OCI-LY1 (cell line): Measurements from ENCODE around the gene ASS1.
"Not testable (repeated sequence)": the region's sequence is repeated elsewhere in the genome, so short reads cannot be mapped to it uniquely, and the experiment has no call there.

Source experiments
- H2AFZ ChIP-seq: fragments of 200-600 bp; sonication (generic), shearing (Covaris generic); 2 replicates; pipeline ENCODE4 v1.6.0; 2014; ENCODE audit warnings: antibody characterized with exemption, mild to moderate bottlenecking, low read length
- H3F3A ChIP-seq: fragments of 200-600 bp; sonication (generic), shearing (Covaris generic); 2 replicates; pipeline ENCODE4 v1.6.0; 2014; ENCODE audit warnings: mild to moderate bottlenecking, antibody characterized with exemption, low read length, moderate library complexity; ENCODE audit not compliant: insufficient read depth
- H3K27ac ChIP-seq: fragments of 200-600 bp; sonication (generic); 2 replicates; pipeline ENCODE4 v1.5.1; 2014; ENCODE audit warnings: low read length, mixed run types, mild to moderate bottlenecking, low read depth; ENCODE audit not compliant: poor library complexity, severe bottlenecking
- H3K27me3 ChIP-seq: fragments of 200-600 bp; sonication (generic); 2 replicates; pipeline ENCODE4 v1.6.0; 2014; ENCODE audit warnings: antibody characterized with exemption, mild to moderate bottlenecking, low read length, moderate library complexity; ENCODE audit not compliant: insufficient read depth
- H3K36me3 ChIP-seq: fragments of 200-600 bp; sonication (generic); 2 replicates; pipeline ENCODE4 v1.6.1; 2014; ENCODE audit warnings: mild to moderate bottlenecking, antibody characterized with exemption, low read length, moderate library complexity, mixed read lengths; ENCODE audit not compliant: insufficient read depth
- H3K4me1 ChIP-seq: fragments of 200-600 bp; sonication (generic); 2 replicates; pipeline ENCODE4 v1.5.1; 2014; ENCODE audit warnings: mild to moderate bottlenecking, low read length, moderate library complexity; ENCODE audit not compliant: insufficient read depth, severe bottlenecking
- H3K4me2 ChIP-seq: fragments of 200-600 bp; sonication (generic), shearing (Covaris generic); 2 replicates; pipeline ENCODE4 v1.6.1; 2014; ENCODE audit warnings: low read length
- H3K4me3 ChIP-seq: fragments of 200-600 bp; sonication (generic); 2 replicates; pipeline ENCODE4 v1.5.1; 2014; ENCODE audit warnings: low read length, low read depth, mild to moderate bottlenecking, mixed read lengths; ENCODE audit not compliant: poor library complexity, severe bottlenecking
- H3K79me2 ChIP-seq: fragments of 200-600 bp; shearing (Covaris generic); 2 replicates; pipeline ENCODE4 v1.6.1; 2016; ENCODE audit warnings: mixed run types, low read length, mixed read lengths; ENCODE audit not compliant: insufficient read depth
- H3K9ac ChIP-seq: fragments of 200-600 bp; sonication (generic), shearing (Covaris generic); 2 replicates; pipeline ENCODE4 v1.6.1; 2014; ENCODE audit warnings: mild to moderate bottlenecking, low read length, mixed read lengths
- H3K9me2 ChIP-seq: fragments of 200-600 bp; sonication (generic), shearing (Covaris generic); 2 replicates; pipeline ENCODE4 v1.6.1; 2014; ENCODE audit warnings: low read depth, mild to moderate bottlenecking, low read length, mixed read lengths
- H3K9me3 ChIP-seq: fragments of 200-600 bp; shearing (Covaris generic); 2 replicates; pipeline ENCODE4 v1.6.1; 2014; ENCODE audit warnings: low read length, mixed read lengths
- H4K20me1 ChIP-seq: fragments of 200-600 bp; sonication (generic), shearing (Covaris generic); 2 replicates; pipeline ENCODE4 v1.6.0; 2016; ENCODE audit warnings: mild to moderate bottlenecking, low read length; ENCODE audit not compliant: insufficient read depth
- EZH2 ChIP-seq: fragments of 200-600 bp; sonication (generic), shearing (Covaris generic); IDR thresholded peaks from 2 replicates; pipeline ENCODE4 v1.8.0; 2017; ENCODE audit warnings: borderline replicate concordance, mixed run types, mild to moderate bottlenecking, antibody characterized with exemption, low read length, moderate library complexity, mixed read lengths
- TF ChIP-seq, protein P1 (sequence below): fragments of 200-600 bp; sonication (generic), shearing (Covaris generic); IDR thresholded peaks from 2 replicates; pipeline ENCODE4 v1.5.1; 2017; ENCODE audit warnings: mild to moderate bottlenecking, antibody characterized with exemption, low read length, moderate library complexity, mixed read lengths

The ASS1 gene

GRCh38 chr9:130432796-130433167, 12.0 kb upstream of the ASS1 start:
- Histone ChIP-seq H3K9me3 (0 out of 2 replicates have a peak, but pooled peaks cover 5% of the 10 kb centered on the region), H3K4me3 (no peak overlapping the region), H3K4me2 (no peak overlapping the region), H4K20me1 (no peaks in the 10 kb centered on the region), H2AFZ (no peak overlapping the region), H3K79me2 (no peaks in the 10 kb centered on the region), H3K9ac (no peak overlapping the region), H3K36me3 (no peaks in the 10 kb centered on the region), H3K4me1 (no peaks in the 10 kb centered on the region), H3F3A (no peaks in the 10 kb centered on the region), H3K27ac (no peak overlapping the region), H3K27me3 (peaks cover 10% of the 10 kb centered on the region; the same call in 1 of the 2 replicates), H3K9me2 (no peaks in the 10 kb centered on the region)
- TF ChIP-seq, protein P1, sequence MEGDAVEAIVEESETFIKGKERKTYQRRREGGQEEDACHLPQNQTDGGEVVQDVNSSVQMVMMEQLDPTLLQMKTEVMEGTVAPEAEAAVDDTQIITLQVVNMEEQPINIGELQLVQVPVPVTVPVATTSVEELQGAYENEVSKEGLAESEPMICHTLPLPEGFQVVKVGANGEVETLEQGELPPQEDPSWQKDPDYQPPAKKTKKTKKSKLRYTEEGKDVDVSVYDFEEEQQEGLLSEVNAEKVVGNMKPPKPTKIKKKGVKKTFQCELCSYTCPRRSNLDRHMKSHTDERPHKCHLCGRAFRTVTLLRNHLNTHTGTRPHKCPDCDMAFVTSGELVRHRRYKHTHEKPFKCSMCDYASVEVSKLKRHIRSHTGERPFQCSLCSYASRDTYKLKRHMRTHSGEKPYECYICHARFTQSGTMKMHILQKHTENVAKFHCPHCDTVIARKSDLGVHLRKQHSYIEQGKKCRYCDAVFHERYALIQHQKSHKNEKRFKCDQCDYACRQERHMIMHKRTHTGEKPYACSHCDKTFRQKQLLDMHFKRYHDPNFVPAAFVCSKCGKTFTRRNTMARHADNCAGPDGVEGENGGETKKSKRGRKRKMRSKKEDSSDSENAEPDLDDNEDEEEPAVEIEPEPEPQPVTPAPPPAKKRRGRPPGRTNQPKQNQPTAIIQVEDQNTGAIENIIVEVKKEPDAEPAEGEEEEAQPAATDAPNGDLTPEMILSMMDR = no peak
- TF ChIP-seq EZH2 = no peak

GRCh38 chr9:130433168-130433946, 11.4 kb upstream of the ASS1 start:
- TF ChIP-seq, protein P1 = no peak
- H3K27me3 ChIP-seq = peaks cover 10% of the 10 kb centered on the region; the same call in 1 of the 2 replicates
- H3K27ac ChIP-seq = no peak overlapping the region
- H2AFZ ChIP-seq = no peak overlapping the region
- no peaks in the 10 kb centered on the region for H3K9me2 ChIP-seq
- no peaks in the 10 kb centered on the region for H3F3A ChIP-seq
- H3K4me1 ChIP-seq = no peaks in the 10 kb centered on the region
- 0 out of 2 replicates have a peak, but pooled peaks cover 5% of the 10 kb centered on the region for H3K9me3 ChIP-seq
- H3K9ac ChIP-seq = no peak overlapping the region
- H3K4me2 ChIP-seq = no peak overlapping the region
- no peak overlapping the region for H3K4me3 ChIP-seq
- no peaks in the 10 kb centered on the region for H3K79me2 ChIP-seq
- H4K20me1 ChIP-seq = no peaks in the 10 kb centered on the region
- H3K36me3 ChIP-seq = no peaks in the 10 kb centered on the region

DNA sequence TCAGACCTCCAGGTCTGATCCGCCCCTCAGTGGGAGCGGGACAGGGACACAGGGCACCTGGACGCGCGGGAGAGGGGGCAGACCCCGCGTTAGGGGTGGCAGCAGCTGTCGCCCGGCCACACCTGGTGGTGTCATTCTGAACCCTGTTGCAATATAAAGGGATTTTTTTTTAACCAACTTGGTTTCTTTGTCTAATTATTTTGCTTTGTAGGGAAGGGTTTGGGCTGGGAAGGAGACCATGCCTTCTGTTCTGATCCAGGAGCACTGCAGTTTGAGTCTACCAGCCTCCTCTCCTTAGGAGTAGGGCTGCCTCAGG, 10.9 kb upstream of the ASS1 start:
- no peaks in the 10 kb centered on the region for H3K36me3 ChIP-seq
- H3K4me3 ChIP-seq = no peak overlapping the region
- no peaks in the 10 kb centered on the region for H4K20me1 ChIP-seq
- no peaks in the 10 kb centered on the region for H3K4me1 ChIP-seq
- 0 out of 2 replicates have a peak, but pooled peaks cover 5% of the 10 kb centered on the region for H3K9me3 ChIP-seq
- H3F3A ChIP-seq = no peaks in the 10 kb centered on the region
- H2AFZ ChIP-seq = no peak overlapping the region
- no peaks in the 10 kb centered on the region for H3K9me2 ChIP-seq
- TF ChIP-seq EZH2 = no peak
- TF ChIP-seq, protein P1 = no peak
- peaks cover 10% of the 10 kb centered on the region; the same call in 1 of the 2 replicates for H3K27me3 ChIP-seq
- H3K4me2 ChIP-seq = no peak overlapping the region
- no peak overlapping the region for H3K9ac ChIP-seq
- H3K27ac ChIP-seq = no peak overlapping the region
- H3K79me2 ChIP-seq = no peaks in the 10 kb centered on the region

DNA sequence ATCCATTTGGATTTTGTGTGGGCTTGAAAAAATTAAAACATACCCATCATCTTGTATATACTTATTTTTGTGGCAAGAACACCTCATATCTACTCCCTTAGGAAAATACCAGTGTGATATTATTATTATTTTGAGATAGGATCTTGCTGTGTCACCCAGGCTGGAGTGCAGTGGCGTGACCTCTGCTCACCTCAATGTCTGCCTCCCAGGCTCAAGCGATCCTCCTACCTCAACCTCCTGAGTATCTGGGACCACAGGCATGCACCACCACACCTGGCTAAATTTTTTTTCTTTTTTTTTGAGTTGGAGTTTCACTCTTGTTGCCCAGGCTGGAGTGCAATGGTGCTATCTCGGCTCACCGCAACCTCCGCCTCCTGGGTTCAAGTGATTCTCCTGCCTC, 10.1 kb upstream of the ASS1 start:
- H3K36me3 ChIP-seq, H3K4me3 ChIP-seq, H3F3A ChIP-seq, H3K27me3 ChIP-seq, H4K20me1 ChIP-seq, H3K4me2 ChIP-seq, H3K4me1 ChIP-seq, H3K79me2 ChIP-seq, H3K9me2 ChIP-seq, H3K9me3 ChIP-seq, H3K27ac ChIP-seq, H2AFZ ChIP-seq, H3K9ac ChIP-seq: not testable (repeated sequence)
